GM10266 (cell line): ENCODE results near the gene PGS1.

Experiments
- DNase-seq: peaks from one replicate; pipeline ENCODE4 v3.0.0; 2012; ENCODE audit errors: extremely low spot score
- CTCF ChIP-seq: IDR thresholded peaks from 2 replicates; pipeline ENCODE4 v1.5.1; 2012; ENCODE audit warnings: mild to moderate bottlenecking, low read depth; ENCODE audit not compliant: control insufficient read depth, insufficient read depth; ENCODE audit errors: missing control alignments

PGS1 gene

GRCh38 chr17:78414178-78415162, 36.0 kb downstream of the PGS1 start:
- no peak for TF ChIP-seq CTCF
- DNase-seq: no peak

GRCh38 chr17:78415821-78416711, 37.6 kb downstream of the PGS1 start:
- DNase-seq: no peak
- no peak for TF ChIP-seq CTCF

- no peak for TF ChIP-seq CTCF
- no peak for DNase-seq
These were observed 38.5 kb downstream of the PGS1 start for GRCh38 chr17:78416791-78417530.

GRCh38 chr17:78417531-78417909, 39.1 kb downstream of the PGS1 start:
- DNase-seq: no peak
- TF ChIP-seq CTCF: no peak

- TF ChIP-seq CTCF: no peak
- no peak for DNase-seq
These were observed 40.0 kb downstream of the PGS1 start for GRCh38 chr17:78418326-78419026.

- DNase-seq: no peak
- TF ChIP-seq CTCF: no peak
These were observed 41.7 kb downstream of the PGS1 start for GRCh38 chr17:78419970-78420815.
